Muscle layer of colon (tissue), 2 donors: ENCODE data around the gene PIP5K1A.

ENCODE experiments used
- H3K27ac ChIP-seq: one replicate; pipeline ENCODE4 v1.7.0; 2013; ENCODE audit warnings: low read depth, mild to moderate bottlenecking, low read length, moderate library complexity
- H3K27me3 ChIP-seq, 2 donors: one replicate each; pipeline ENCODE4 v1.7.0; 2013; ENCODE audit warnings: low read length in 2 of 2, mild to moderate bottlenecking in 2 of 2; ENCODE audit not compliant: insufficient read depth in 2 of 2, control insufficient read depth in 1 of 2
- H3K36me3 ChIP-seq: one replicate; pipeline ENCODE4 v1.7.0; 2013; ENCODE audit warnings: mild to moderate bottlenecking, low read length; ENCODE audit not compliant: insufficient read depth
- H3K4me1 ChIP-seq: one replicate; pipeline ENCODE4 v1.7.0; 2013; ENCODE audit warnings: mild to moderate bottlenecking, low read length; ENCODE audit not compliant: insufficient read depth
- H3K4me3 ChIP-seq, 2 donors: one replicate each; pipeline ENCODE4 v1.7.0; 2013; ENCODE audit warnings: low read length in 2 of 2, low read depth in 1 of 2, mild to moderate bottlenecking in 1 of 2, moderate library complexity in 1 of 2
- H3K9ac ChIP-seq: one replicate; pipeline ENCODE4 v1.7.0; 2013; ENCODE audit warnings: low read length
- H3K9me3 ChIP-seq: one replicate; pipeline ENCODE4 v1.7.0; 2013; ENCODE audit warnings: mild to moderate bottlenecking, low read length
- donor health status: abdominal sarcoma.
- donor health status: Adenocarcinoma of cecum.

Gene PIP5K1A

DNA sequence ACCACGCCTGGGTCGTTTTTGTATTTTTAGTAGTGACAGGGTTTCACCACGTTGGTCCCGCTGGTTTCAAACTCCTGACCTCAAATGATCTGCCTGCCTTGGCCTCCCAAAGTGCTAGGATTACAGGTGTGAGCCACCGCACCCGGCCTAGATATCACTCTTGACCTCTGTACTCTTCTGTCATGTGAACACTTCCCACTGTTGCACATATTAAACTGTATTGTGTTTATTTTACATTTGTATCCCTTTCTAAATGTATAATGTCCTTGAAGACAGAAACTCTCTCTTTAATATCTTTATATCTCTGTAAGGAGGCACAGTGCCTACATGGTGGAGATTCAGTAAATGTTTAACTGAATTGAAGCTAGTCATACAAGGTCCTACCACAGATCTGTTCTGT, 36.9 kb downstream of the PIP5K1A start:
- H3K27ac ChIP-seq, result no peak overlapping the region
- no peaks in the 10 kb centered on the region for H3K4me1 ChIP-seq
- no peaks in the 10 kb centered on the region for H3K27me3 ChIP-seq
- no peak overlapping the region for H3K4me3 ChIP-seq
- H3K9me3 ChIP-seq, result no peaks in the 10 kb centered on the region
- peaks cover 91% of the 10 kb centered on the region for H3K36me3 ChIP-seq
- H3K9ac ChIP-seq, result no peak overlapping the region

DNA sequence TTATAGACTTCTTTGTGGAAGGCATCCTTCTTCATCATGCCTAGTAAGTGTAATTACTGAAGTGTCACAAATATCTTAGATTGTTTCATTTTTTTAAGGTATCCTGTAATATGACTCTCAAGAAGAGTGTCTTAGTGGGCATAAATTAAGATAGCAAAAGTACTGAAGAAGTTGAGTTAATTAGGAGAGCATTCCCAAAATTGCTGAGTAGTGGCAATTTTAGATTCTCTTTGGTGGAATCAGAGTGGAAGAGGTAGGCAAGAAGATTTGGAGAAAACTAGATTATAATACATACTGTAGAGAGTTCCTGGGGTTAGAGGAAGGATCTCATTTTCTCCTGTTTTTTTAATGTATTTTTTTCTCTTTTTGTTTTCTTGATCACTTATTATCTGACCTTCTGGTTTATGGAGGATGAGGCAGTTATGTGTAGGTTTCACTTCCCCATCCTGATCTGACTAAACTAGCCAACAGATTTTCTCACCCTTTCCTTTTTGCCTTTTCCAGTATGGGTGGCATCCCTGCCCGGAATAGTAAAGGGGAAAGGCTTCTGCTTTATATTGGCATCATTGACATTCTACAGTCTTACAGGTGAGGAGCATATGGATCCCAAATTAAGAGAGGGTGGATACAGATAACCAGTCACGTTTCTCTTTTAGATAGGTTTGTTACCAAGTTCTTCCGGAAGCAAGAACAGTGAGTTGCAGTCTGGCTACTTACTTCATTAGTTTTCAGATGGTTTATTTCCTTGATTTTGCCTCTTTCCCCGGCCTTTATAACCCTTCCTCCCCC, 39.5 kb downstream of the PIP5K1A start:
- H3K4me1 ChIP-seq, result no peaks in the 10 kb centered on the region
- no peaks in the 10 kb centered on the region for H3K9me3 ChIP-seq
- H3K36me3 ChIP-seq, result peaks cover 79% of the 10 kb centered on the region
- H3K9ac ChIP-seq, result no peak overlapping the region
- no peak overlapping the region for H3K4me3 ChIP-seq
- H3K27me3 ChIP-seq, result no peaks in the 10 kb centered on the region
- no peak overlapping the region for H3K27ac ChIP-seq

DNA sequence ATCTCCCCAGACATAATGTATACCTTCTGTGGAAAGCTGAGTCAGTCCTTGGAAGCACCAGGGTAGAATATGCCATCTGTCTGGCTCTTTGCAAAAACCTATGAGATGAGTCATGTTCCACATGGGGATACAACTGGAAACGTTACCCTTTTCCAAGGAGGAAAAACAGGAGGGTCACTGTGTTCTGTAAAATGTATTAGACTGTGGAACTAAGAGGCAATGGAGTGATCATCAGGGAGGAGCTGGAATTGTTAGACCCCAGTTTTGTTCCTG, 40.1 kb downstream of the PIP5K1A start:
- H3K27me3 ChIP-seq, result no peaks in the 10 kb centered on the region
- no peaks in the 10 kb centered on the region for H3K9me3 ChIP-seq
- no peak overlapping the region for H3K27ac ChIP-seq
- H3K36me3 ChIP-seq, result peaks cover 79% of the 10 kb centered on the region
- H3K4me1 ChIP-seq, result no peaks in the 10 kb centered on the region
- H3K9ac ChIP-seq, result no peak overlapping the region
- no peak overlapping the region for H3K4me3 ChIP-seq

DNA sequence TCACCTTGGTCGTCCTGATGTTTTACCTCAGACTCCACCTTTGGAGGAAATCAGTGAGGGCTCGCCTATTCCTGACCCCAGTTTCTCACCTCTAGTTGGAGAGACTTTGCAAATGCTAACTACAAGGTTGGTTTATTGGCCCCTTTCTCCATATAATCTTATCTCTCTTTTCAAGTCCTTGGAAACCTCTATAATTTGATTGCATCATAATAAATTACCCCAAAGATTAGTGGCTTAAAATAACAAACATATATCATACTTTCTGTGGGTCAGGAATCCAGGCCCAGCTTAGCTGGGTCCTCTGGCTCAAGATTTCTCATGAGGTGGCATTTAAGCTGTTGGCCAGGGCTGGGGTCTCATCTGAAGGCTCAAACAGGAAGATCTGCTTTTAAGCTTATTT, 44.1 kb downstream of the PIP5K1A start:
- no peak overlapping the region for H3K4me3 ChIP-seq
- H3K36me3 ChIP-seq, result peaks cover 69% of the 10 kb centered on the region
- no peaks in the 10 kb centered on the region for H3K9me3 ChIP-seq
- no peak overlapping the region for H3K9ac ChIP-seq
- H3K4me1 ChIP-seq, result no peaks in the 10 kb centered on the region
- no peak overlapping the region for H3K27ac ChIP-seq
- H3K27me3 ChIP-seq, result no peaks in the 10 kb centered on the region

DNA sequence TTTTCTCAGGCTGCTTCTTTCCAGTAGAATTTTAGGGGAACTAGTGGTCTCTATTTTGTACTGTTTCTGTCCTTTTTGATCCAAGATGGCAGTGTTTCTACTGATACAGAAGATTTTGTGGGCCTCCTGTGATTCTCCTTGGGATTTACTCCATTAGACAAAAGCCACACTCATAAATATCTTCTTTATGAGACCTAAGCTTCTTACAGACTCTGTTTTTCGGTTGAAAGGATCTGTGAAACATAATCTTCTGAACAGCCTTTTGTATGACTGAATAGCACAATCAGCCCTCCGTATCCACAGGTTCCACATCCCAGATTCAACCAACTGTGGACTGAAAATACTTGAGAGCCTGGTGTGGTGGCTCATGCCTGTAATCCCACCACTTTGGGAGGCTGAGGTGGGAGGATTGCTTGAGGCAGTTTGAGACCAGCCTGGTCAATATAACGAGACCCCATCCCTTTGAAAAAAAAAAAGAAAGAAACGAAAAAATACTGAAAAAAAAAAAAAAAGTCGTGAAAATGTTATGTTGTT, 45.4 kb downstream of the PIP5K1A start:
- Histone ChIP-seq H3K27me3 (no peaks in the 10 kb centered on the region), H3K27ac (no peak overlapping the region), H3K9me3 (no peaks in the 10 kb centered on the region), H3K4me3 (no peak overlapping the region), H3K9ac (no peak overlapping the region), H3K36me3 (peaks cover 69% of the 10 kb centered on the region), H3K4me1 (no peaks in the 10 kb centered on the region)

DNA sequence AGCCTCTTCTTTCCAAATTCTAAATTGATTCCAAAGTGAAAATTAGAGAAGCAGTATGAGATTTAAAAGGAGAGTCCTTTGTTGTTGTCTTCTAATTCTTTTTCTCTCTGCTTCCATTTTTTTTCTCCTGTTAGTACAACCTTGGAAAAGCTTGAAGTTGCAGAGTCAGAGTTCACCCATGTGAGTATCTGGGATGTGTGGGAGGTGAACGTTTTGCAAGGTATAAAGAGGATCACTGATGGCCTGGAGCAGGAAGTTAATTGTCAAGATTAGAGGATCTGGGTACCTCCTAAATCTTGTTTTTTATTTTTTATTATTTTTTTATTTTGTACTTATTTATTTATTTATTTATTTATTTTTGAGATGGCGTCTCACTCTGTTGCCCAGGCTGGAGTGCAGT, 48.4 kb downstream of the PIP5K1A start:
- no peaks in the 10 kb centered on the region for H3K9me3 ChIP-seq
- no peak overlapping the region for H3K4me3 ChIP-seq
- no peak overlapping the region for H3K27ac ChIP-seq
- H3K4me1 ChIP-seq, result no peaks in the 10 kb centered on the region
- no peaks in the 10 kb centered on the region for H3K27me3 ChIP-seq
- peaks cover 69% of the 10 kb centered on the region for H3K36me3 ChIP-seq
- H3K9ac ChIP-seq, result no peak overlapping the region

DNA sequence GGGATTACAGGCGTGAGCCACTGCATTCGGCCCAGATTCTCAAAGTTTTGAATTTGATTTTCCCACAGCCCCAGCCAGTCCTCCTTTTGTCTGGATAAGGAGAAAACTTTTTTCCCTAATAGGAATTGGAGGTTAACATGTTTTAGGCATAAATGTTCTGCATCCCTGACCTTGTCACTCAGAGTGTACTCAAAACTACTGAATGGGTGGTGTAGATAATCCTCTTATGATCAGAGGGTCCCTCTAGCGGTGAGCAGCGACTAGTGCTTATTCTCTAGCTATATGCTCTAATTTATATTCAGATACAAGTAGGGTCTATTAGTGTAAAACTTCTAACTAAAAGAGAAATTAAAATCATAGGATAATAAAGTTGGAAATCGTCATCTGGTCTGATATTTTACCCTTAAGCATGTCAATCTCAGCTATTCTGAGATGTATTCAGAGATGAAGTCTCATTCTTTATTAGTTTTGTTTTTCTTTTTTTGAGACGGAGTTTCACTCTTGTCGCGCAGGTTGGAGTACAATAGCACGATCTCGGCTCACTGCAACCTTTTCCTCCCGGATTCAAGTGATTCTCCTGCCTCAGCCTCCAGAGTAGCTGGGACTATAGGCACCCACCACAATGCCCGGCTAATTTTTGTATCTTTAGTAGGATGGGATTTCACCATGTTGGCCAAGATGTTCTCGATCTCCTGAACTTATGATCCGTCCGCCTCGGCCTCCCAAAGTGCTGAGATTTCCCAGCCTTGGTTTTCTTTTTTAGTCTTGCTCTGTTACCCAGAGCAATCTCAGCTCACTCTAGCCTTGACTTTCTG, 53.5 kb downstream of the PIP5K1A start:
- H3K27me3 ChIP-seq, result no peaks in the 10 kb centered on the region
- H3K9me3 ChIP-seq, result no peaks in the 10 kb centered on the region
- H3K4me3 ChIP-seq, result no peak overlapping the region
- peaks cover 8% of the 10 kb centered on the region for H3K4me1 ChIP-seq
- no peak overlapping the region for H3K9ac ChIP-seq
- H3K36me3 ChIP-seq, result peaks cover 29% of the 10 kb centered on the region
- no peak overlapping the region for H3K27ac ChIP-seq

DNA sequence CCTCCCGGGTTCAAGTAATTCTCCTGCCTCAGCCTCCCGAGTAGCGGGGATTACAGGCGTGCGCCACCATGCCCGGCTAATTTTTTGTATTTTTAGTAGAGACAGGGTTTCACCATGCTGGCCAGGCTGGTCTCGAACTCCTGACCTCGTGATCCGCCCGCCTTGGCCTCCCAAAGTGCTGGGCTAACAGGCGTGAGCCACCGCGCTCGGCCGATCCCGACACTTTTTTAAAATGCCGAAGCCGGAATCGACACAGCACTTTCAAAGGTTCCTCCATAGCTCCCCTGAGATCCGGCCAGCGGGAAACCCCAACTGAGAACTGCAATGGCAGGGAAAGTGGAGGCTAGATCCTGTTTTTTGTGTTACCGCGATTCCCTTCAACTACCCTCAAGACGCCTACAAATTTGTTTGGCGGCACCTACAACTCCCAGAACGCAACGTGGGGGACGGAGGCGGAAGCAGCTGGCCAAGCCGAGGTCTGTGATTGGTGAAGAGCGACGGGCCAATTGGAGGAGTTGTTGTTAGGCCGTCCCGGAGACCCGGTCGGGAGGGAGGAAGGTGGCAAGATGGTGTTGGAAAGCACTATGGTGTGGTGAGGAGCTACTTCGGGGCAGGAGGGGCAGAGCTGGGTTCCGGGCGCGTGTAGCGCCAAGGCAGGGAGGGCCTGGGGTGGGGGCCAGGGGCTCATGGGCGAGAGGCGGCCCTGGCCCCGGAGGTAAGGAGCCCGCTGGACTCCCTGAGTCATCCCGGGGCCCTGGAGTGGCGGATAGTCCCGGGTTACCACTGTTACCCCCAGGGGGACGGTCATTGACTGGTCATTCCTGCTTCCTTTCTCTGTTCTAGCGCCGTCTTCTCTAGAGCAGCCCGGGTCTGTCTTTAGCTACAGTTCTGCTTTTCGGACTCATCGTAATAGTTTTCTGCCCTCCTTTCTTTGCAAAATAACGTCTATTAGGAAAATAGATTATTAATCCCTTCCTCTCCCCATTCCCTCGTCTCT, 56.2 kb downstream of the PIP5K1A start, which contains the start of gene PSMD4:
TSS of gene PSMD4 (plus strand) at position 518 of the 997 bp plus-strand sequence. CDS start at position 567, 49 bp downstream.
- peak within 1 kb of the TSS; percentile 75 to 78 for H3K4me3 ChIP-seq
- H3K4me1 ChIP-seq, result peaks cover 8% of the 10 kb centered on the region
- H3K36me3 ChIP-seq, result peaks cover 5% of the 10 kb centered on the region
- peak within 1 kb of the TSS; percentile 64 for H3K27ac ChIP-seq
- no peaks in the 10 kb centered on the region for H3K9me3 ChIP-seq
- H3K9ac ChIP-seq, result peak within 1 kb of the TSS; percentile 59
- H3K27me3 ChIP-seq, result no peaks in the 10 kb centered on the region

DNA sequence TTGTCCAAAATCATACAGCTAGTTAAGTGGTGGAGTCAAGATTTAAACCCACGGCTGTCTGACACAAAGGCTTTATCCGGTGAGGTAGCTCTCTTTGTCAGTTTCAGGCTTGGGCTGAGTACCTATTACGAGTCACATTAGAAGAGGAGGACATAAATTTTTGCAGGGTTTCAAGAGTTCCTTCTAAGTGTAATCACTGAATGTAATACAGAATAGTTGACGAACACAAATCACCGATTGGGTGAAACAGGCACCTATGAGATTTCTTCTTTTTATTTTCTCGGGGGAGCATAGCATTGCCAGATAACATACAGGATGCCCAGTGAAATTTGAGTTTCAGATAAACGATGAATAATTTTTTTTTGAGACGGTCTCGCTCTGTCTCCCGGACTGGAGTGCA, 57.0 kb downstream of the PIP5K1A start:
- peak overlapping the region; percentile 43 for H3K27ac ChIP-seq
- no peaks in the 10 kb centered on the region for H3K9me3 ChIP-seq
- H3K4me3 ChIP-seq, result peak overlapping the region; percentile 75 to 78
- H3K9ac ChIP-seq, result peak overlapping the region; percentile 59
- no peaks in the 10 kb centered on the region for H3K27me3 ChIP-seq
- H3K4me1 ChIP-seq, result peaks cover 8% of the 10 kb centered on the region
- H3K36me3 ChIP-seq, result no peaks in the 10 kb centered on the region

DNA sequence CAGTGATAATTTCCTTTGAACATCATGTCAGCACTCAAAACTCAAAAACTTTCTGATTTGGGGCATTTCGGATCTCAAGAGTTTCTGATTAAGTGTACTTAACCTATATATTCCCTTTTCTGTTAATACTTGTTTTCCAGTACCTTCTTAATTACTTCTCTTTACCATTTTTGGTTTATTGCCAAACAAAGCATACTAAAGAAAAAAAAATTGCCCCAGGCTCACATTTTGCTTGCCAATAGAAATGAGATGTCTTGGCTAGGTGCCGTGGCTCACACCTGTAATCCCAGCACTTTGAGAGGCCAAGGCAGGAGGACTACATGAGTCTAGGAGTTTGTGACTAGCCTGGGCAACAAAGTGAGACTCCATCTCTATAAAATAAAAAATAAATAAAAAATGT, 61.0 kb downstream of the PIP5K1A start:
- Histone ChIP-seq H3K36me3 (peaks cover 22% of the 10 kb centered on the region), H3K27me3 (no peaks in the 10 kb centered on the region), H3K9ac (no peak overlapping the region), H3K9me3 (no peaks in the 10 kb centered on the region), H3K4me3 (no peak overlapping the region), H3K27ac (no peak overlapping the region), H3K4me1 (peaks cover 8% of the 10 kb centered on the region)
